ENCODE results near the gene RAB6A. TPM values are rescaled to one million over a fixed set of nuclear protein-coding genes. Genes with fewer than 3 reads are reported as not detected.

Gene RAB6A
- total RNA-seq, 1 experiment from 2014 or later, result 101 TPM

GRCh38 chr11:73645972-73646631 is 114.8 kb downstream of the RAB6A start, which contains the start of gene PLEKHB1:
Gene PLEKHB1, plus strand, starts transcription at chr11:73646581. Its CDS starts 28 bp downstream, at chr11:73646609.
- in situ Hi-C loops (cut with HindIII; ENCODE audit: low sequenced_read_pairs), result no loop called here
- no peak for DNase-seq (ENCODE audit: low spot score)

- no peak for DNase-seq (ENCODE audit: low spot score)
- in situ Hi-C loops (cut with HindIII; ENCODE audit: low sequenced_read_pairs), result no loop called here
Observed at GRCh38 chr11:73645121-73645969, 115.5 kb downstream of the RAB6A start.

- no peak for DNase-seq (ENCODE audit: low spot score)
- in situ Hi-C loops (cut with HindIII; ENCODE audit: low sequenced_read_pairs), result no loop called here
Observed at GRCh38 chr11:73641668-73642067, 119.2 kb downstream of the RAB6A start.

GRCh38 chr11:73640592-73640991 is 120.3 kb downstream of the RAB6A start:
- no peak for DNase-seq (ENCODE audit: low spot score)
- in situ Hi-C loops (cut with HindIII; ENCODE audit: low sequenced_read_pairs), result no loop called here

GRCh38 chr11:73637012-73637411 is 123.9 kb downstream of the RAB6A start:
- in situ Hi-C loops (cut with HindIII; ENCODE audit: low sequenced_read_pairs), result no loop called here
- no peak for DNase-seq (ENCODE audit: low spot score)

GRCh38 chr11:73636249-73636648 is 124.6 kb downstream of the RAB6A start:
- in situ Hi-C loops (cut with HindIII; ENCODE audit: low sequenced_read_pairs), result no loop called here
- no peak for DNase-seq (ENCODE audit: low spot score)

- no peak for DNase-seq (ENCODE audit: low spot score)
- in situ Hi-C loops (cut with HindIII; ENCODE audit: low sequenced_read_pairs), result no loop called here
Observed at GRCh38 chr11:73635721-73636120, 125.2 kb downstream of the RAB6A start.

GRCh38 chr11:73633999-73634398 is 126.9 kb downstream of the RAB6A start:
- in situ Hi-C loops (cut with HindIII; ENCODE audit: low sequenced_read_pairs), result no loop called here
- DNase-seq (ENCODE audit: low spot score), result no peak

- in situ Hi-C loops (cut with HindIII; ENCODE audit: low sequenced_read_pairs), result no loop called here
Observed at GRCh38 chr11:73632996-73633395, 127.9 kb downstream of the RAB6A start.

GRCh38 chr11:73629907-73630306 is 131.0 kb downstream of the RAB6A start:
- no peak for DNase-seq (ENCODE audit: low spot score)
- in situ Hi-C loops (cut with HindIII; ENCODE audit: low sequenced_read_pairs), result no loop called here

More at GRCh38 chr11:73632996-73633395, 127.9 kb downstream of the RAB6A start:
- DNase-seq (ENCODE audit: low spot score), result no peak

GRCh38 chr11:73625696-73626318 is 135.1 kb downstream of the RAB6A start:
- peak; percentile 94 for DNase-seq (ENCODE audit: low spot score)
- in situ Hi-C loops (cut with HindIII; ENCODE audit: low sequenced_read_pairs), result no loop called here

Other genes starting within 250 kb of the RAB6A start
- gene FAM168A, start 163.0 kb downstream of the RAB6A start, total RNA-seq (2014; rRNA removed; shearing (Covaris generic)), result 12.4 and 16.7 TPM in 2 replicates
- 2.6 and 18.0 TPM in 2 replicates for gene PLEKHB1, start 114.5 kb downstream of the RAB6A start, total RNA-seq (2014; rRNA removed; shearing (Covaris generic))
- gene MRPL48, start 26.8 kb upstream of the RAB6A start, total RNA-seq (2014; rRNA removed; shearing (Covaris generic)), result 53.5 and 86.0 TPM in 2 replicates
- 112 and 125 TPM in 2 replicates for gene COA4, start 115.8 kb upstream of the RAB6A start, total RNA-seq (2014; rRNA removed; shearing (Covaris generic))
- gene PAAF1, start 115.9 kb upstream of the RAB6A start, total RNA-seq (2014; rRNA removed; shearing (Covaris generic)), result 13.5 and 16.6 TPM in 2 replicates
- gene DNAJB13, start 190.0 kb upstream of the RAB6A start, total RNA-seq (2014; rRNA removed; shearing (Covaris generic)), result 1.8 and 4.6 TPM in 2 replicates
- gene UCP2, start 221.8 kb upstream of the RAB6A start, total RNA-seq (2014; rRNA removed; shearing (Covaris generic)), result 61.2 and 80.1 TPM in 2 replicates
- gene UCP3, start 248.0 kb upstream of the RAB6A start, total RNA-seq (2014; rRNA removed; shearing (Covaris generic)), result 0.17 TPM in 1 of 2 replicates, not detected in the other

Measured in G401 (cell line).